Measurements from ENCODE around the gene ZFP42.
"Not testable (repeated sequence)": the region's sequence is repeated elsewhere in the genome, so short reads cannot be mapped to it uniquely, and the experiment has no call there.

ZFP42 gene

GRCh38 chr4:188021548-188022249 is 26.1 kb downstream of the ZFP42 start:
- no peak for DNase-seq (ENCODE audit: low read depth)

GRCh38 chr4:188023682-188024081 is 28.1 kb downstream of the ZFP42 start:
- no peak for DNase-seq (ENCODE audit: low read depth)

DNA sequence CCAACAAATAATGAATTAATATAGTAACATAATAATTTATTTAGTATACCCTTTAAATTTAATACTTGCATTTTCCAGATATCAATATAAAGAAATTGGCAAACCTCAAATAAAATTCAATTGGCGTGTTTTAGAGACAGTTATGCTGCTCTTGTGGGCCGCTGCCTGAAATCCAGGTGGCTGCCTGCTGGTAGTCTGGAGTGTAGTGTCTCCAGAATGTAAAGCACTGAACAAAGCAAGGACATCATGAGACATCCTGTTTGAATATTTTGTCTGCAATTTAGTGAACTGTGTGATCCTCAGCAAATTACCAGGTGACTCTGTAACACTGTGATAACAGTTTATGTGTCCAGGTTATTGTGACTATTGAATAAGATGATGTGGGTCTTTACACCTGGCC is 29.9 kb downstream of the ZFP42 start:
- DNase-seq (ENCODE audit: low read depth) = no peak

DNA sequence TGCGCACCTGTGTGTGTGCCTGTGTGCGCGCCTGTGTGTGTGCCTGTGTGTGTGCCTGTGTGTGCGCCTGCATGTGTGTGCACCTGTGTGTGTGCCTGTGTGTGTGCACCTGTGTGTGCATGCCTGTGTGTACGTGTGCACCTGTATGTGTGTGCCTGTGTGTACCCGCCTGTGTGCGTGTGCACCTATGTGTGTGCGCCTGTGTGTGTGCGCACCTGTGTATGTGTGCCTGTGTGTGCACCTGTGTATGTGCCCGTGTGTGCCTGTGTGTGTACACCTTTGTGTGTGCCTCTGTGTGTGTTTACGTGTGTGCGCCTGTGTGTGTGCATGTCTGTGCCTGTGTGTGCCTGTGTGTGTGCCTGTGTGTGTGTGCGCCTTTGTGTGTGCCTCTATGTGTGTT is 33.5 kb downstream of the ZFP42 start:
- DNase-seq (ENCODE audit: low read depth) = no peak

DNA sequence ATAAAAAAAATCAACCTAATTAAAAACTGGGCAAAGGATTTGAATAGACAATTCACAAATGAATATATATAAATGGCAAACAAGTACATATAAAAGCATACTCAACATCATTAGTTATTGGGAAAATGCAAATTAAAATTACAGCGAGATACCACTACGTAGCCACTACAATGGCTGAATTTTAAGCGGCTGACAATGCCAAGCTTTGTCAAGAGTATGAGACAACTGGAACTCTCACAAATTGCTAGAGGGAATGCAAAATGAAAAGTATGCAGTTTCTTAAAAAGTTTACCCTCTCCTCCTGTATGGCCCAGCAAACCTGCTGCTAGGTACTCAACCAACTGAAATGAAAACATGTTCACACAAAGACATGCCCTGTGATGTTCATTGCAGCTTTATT is 34.8 kb downstream of the ZFP42 start:
- DNase-seq (ENCODE audit: low read depth) = no peak

DNA sequence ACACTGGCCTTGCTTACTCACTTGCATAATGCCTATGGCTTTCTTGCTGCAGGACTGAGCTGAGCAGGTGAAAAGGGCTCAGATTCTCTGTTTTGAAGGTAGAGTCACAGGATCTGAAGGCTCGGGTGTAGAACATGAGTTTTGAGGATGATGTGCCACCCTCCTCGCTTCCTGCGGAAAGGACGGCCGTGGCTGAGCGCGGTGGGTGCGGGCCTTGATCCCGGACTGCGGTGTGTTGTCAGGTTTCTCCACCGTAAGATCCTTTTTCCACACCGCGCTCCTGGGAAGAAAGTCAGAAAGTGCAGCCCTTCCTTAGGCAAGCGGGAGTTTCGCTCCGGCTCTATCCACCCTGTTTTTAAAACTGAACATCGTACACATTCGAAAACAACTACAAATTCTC is 36.2 kb downstream of the ZFP42 start:
- DNase-seq (ENCODE audit: low read depth) = no peak

- no peak for DNase-seq (ENCODE audit: low read depth)
Measured at GRCh38 chr4:188032170-188032569, 36.6 kb downstream of the ZFP42 start.

GRCh38 chr4:188032583-188032982 is 37.0 kb downstream of the ZFP42 start:
- no peak for DNase-seq (ENCODE audit: low read depth)

DNA sequence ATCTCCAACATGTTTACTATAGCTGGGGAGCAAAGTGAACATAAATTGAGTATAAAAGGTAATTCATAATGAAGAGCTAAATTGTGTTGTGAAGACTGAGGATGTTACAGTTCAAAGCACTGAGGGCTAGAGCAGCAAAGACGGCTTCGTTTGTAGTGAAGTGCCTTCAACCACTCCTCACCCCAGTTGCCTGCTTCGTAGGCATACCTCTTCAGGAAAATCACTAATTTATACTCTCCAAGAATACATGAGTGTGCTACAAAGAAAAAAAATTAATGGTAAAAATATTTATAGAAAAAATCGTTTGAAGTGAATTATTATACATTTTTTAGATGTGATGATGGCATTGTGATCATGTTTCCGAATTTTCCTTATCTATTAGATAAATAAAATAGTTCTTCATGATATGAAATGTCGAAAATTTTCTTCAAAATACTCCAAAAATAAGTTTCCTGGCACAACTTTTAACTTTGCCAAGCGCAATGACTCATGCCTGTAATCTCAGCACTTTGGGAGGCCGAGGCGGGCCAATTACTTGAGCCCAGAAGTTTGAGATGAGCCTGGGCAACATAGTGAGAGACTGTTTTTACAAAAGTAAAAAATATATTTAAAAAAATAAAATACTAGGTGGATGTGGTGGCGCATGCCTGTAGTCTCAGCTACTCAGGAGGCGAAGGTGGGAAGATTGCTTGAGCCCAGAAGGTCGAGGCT is 41.6 kb downstream of the ZFP42 start:
- no peak for DNase-seq (ENCODE audit: low read depth)

GRCh38 chr4:188041721-188042120 is 46.1 kb downstream of the ZFP42 start:
- DNase-seq (ENCODE audit: low read depth) = no peak

GRCh38 chr4:188042191-188042590 is 46.6 kb downstream of the ZFP42 start:
- no peak for DNase-seq (ENCODE audit: low read depth)

GRCh38 chr4:188043154-188043553 is 47.6 kb downstream of the ZFP42 start:
- DNase-seq (ENCODE audit: low read depth) = no peak

- not testable (repeated sequence) for DNase-seq (ENCODE audit: low read depth)
Measured at GRCh38 chr4:188045461-188045860, 49.9 kb downstream of the ZFP42 start.

GRCh38 chr4:188046657-188047056 is 51.1 kb downstream of the ZFP42 start:
- no peak for DNase-seq (ENCODE audit: low read depth)

GRCh38 chr4:188053302-188053701 is 57.7 kb downstream of the ZFP42 start:
- DNase-seq (ENCODE audit: low read depth) = no peak

All from activated T-helper 9 cell treated with anti-CD3 and anti-CD28 coated beads, Interleukin-2, amount 50 U/mL, for 16 hours (primary cell).